Tongue (tissue), 2 donors: ENCODE data around the gene USP1. TPM values are rescaled to one million over a fixed set of nuclear protein-coding genes. Genes with fewer than 3 reads are reported as not detected.
A peak's percentile ranks its signal among the peaks of the same experiment; 100 is the strongest.

Experiments
- DNase-seq: peaks from one replicate; pipeline ENCODE4 v3.0.0-alpha.2; 2015
- total RNA-seq: library from RNA; depleted of rRNA; stranded (reverse); fragments of >200 nt; gene quantifications from one replicate; pipeline ENCODE4 v1.2.3, GENCODE V29; 2014

The USP1 gene
- total RNA-seq, 1 donor from 2014 or later: 65.6 TPM

- DNase-seq: no peak
Measured at GRCh38 chr1:62428351-62428750, 8.5 kb upstream of the USP1 start.

GRCh38 chr1:62429581-62429980 is 7.3 kb upstream of the USP1 start:
- no peak for DNase-seq

GRCh38 chr1:62433861-62434617 is 2.8 kb upstream of the USP1 start:
- DNase-seq: no peak

- DNase-seq: no peak
Measured at GRCh38 chr1:62434618-62435001, 2.2 kb upstream of the USP1 start.

GRCh38 chr1:62435231-62436038 is 1.4 kb upstream of the USP1 start:
- no peak for DNase-seq

GRCh38 chr1:62436039-62436465 is 797 bp upstream of the USP1 start:
- peak; percentile 100 for DNase-seq

- DNase-seq: peak; percentile 56
Measured at GRCh38 chr1:62437273-62437940, 558 bp downstream of the USP1 start.

GRCh38 chr1:62438163-62438562 is 1.3 kb downstream of the USP1 start:
- peak; percentile 28 for DNase-seq

GRCh38 chr1:62439652-62440371 is 3.0 kb downstream of the USP1 start:
- DNase-seq: no peak

- no peak for DNase-seq
Measured at GRCh38 chr1:62444701-62445100, 7.9 kb downstream of the USP1 start.

GRCh38 chr1:62448221-62448933 is 11.5 kb downstream of the USP1 start:
- DNase-seq: no peak

GRCh38 chr1:62450301-62450700 is 13.5 kb downstream of the USP1 start:
- DNase-seq: no peak

- DNase-seq: no peak
Measured at GRCh38 chr1:62452951-62453350, 16.1 kb downstream of the USP1 start.

GRCh38 chr1:62457955-62458354 is 21.1 kb downstream of the USP1 start:
- no peak for DNase-seq

- DNase-seq: no peak
Measured at GRCh38 chr1:62462370-62462769, 25.5 kb downstream of the USP1 start.

GRCh38 chr1:62467092-62467491 is 30.2 kb downstream of the USP1 start:
- DNase-seq: no peak

GRCh38 chr1:62476525-62477219 is 39.8 kb downstream of the USP1 start:
- DNase-seq: no peak

- DNase-seq: peak; percentile 0
Measured at GRCh38 chr1:62481681-62482080, 44.8 kb downstream of the USP1 start.

GRCh38 chr1:62484824-62485468 is 48.1 kb downstream of the USP1 start:
- DNase-seq: no peak

GRCh38 chr1:62487956-62488355 is 51.1 kb downstream of the USP1 start:
- DNase-seq: no peak

GRCh38 chr1:62492521-62492920 is 55.7 kb downstream of the USP1 start:
- DNase-seq: no peak
